ENCODE results near the gene TRIP4.

DNA sequence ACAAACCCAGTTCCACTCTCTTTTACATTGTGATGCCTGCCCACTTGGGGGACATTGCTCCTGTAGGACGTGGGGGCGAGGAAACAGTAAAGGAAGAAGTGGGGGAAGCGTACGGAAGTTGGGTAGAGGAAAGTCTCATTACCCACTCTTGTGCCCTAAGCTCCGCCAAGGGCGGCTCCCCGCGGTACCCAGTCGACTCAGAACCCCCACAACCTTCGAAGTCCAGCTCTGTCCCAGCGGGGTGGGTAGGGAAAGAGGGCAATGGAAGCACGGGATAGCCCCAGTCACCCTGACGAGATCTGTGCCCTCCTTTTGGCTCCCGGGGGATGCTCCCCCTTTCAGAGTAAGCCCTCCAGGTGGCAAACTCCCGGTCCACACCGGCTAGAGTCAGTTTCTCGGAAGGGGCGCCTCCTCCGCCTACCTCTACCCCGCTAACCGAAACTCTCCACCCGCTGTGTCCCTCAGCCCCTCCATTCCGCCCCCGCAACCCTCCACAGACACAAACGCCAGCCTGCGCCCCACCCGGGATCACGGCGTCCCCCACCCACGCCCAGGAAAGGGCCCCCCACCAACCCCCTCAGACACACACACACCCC is 32.2 kb upstream of the TRIP4 start:
- TF ChIP-seq, protein P1, sequence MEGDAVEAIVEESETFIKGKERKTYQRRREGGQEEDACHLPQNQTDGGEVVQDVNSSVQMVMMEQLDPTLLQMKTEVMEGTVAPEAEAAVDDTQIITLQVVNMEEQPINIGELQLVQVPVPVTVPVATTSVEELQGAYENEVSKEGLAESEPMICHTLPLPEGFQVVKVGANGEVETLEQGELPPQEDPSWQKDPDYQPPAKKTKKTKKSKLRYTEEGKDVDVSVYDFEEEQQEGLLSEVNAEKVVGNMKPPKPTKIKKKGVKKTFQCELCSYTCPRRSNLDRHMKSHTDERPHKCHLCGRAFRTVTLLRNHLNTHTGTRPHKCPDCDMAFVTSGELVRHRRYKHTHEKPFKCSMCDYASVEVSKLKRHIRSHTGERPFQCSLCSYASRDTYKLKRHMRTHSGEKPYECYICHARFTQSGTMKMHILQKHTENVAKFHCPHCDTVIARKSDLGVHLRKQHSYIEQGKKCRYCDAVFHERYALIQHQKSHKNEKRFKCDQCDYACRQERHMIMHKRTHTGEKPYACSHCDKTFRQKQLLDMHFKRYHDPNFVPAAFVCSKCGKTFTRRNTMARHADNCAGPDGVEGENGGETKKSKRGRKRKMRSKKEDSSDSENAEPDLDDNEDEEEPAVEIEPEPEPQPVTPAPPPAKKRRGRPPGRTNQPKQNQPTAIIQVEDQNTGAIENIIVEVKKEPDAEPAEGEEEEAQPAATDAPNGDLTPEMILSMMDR (IDR thresholded peaks at IDR 0.05; ENCODE audit: low read depth, low read length, missing input control): no peak
- TF ChIP-seq FOXA1 (IDR thresholded peaks at IDR 0.05) (no peak), SP1 (IDR thresholded peaks at IDR 0.05) (no peak), RAD21 (IDR thresholded peaks at IDR 0.05) (no peak), HNF4G (IDR thresholded peaks at IDR 0.05) (no peak), JUND (IDR thresholded peaks at IDR 0.05) (no peak), YY1 (IDR thresholded peaks at IDR 0.05) (no peak), RXRA (IDR thresholded peaks at IDR 0.05) (no peak), EGR1 (IDR thresholded peaks at IDR 0.05; ENCODE audit: low read depth in 2 of 2) (no peak), TAF1 (conservative IDR thresholded peaks at IDR 0.05) (no peak)
- TF ChIP-seq, protein P2, sequence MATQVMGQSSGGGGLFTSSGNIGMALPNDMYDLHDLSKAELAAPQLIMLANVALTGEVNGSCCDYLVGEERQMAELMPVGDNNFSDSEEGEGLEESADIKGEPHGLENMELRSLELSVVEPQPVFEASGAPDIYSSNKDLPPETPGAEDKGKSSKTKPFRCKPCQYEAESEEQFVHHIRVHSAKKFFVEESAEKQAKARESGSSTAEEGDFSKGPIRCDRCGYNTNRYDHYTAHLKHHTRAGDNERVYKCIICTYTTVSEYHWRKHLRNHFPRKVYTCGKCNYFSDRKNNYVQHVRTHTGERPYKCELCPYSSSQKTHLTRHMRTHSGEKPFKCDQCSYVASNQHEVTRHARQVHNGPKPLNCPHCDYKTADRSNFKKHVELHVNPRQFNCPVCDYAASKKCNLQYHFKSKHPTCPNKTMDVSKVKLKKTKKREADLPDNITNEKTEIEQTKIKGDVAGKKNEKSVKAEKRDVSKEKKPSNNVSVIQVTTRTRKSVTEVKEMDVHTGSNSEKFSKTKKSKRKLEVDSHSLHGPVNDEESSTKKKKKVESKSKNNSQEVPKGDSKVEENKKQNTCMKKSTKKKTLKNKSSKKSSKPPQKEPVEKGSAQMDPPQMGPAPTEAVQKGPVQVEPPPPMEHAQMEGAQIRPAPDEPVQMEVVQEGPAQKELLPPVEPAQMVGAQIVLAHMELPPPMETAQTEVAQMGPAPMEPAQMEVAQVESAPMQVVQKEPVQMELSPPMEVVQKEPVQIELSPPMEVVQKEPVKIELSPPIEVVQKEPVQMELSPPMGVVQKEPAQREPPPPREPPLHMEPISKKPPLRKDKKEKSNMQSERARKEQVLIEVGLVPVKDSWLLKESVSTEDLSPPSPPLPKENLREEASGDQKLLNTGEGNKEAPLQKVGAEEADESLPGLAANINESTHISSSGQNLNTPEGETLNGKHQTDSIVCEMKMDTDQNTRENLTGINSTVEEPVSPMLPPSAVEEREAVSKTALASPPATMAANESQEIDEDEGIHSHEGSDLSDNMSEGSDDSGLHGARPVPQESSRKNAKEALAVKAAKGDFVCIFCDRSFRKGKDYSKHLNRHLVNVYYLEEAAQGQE (IDR thresholded peaks at IDR 0.05): no peak
- TF ChIP-seq, protein P3, sequence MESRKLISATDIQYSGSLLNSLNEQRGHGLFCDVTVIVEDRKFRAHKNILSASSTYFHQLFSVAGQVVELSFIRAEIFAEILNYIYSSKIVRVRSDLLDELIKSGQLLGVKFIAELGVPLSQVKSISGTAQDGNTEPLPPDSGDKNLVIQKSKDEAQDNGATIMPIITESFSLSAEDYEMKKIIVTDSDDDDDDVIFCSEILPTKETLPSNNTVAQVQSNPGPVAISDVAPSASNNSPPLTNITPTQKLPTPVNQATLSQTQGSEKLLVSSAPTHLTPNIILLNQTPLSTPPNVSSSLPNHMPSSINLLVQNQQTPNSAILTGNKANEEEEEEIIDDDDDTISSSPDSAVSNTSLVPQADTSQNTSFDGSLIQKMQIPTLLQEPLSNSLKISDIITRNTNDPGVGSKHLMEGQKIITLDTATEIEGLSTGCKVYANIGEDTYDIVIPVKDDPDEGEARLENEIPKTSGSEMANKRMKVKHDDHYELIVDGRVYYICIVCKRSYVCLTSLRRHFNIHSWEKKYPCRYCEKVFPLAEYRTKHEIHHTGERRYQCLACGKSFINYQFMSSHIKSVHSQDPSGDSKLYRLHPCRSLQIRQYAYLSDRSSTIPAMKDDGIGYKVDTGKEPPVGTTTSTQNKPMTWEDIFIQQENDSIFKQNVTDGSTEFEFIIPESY (IDR thresholded peaks at IDR 0.05): no peak
- TF ChIP-seq, protein P4, sequence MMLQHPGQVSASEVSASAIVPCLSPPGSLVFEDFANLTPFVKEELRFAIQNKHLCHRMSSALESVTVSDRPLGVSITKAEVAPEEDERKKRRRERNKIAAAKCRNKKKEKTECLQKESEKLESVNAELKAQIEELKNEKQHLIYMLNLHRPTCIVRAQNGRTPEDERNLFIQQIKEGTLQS (IDR thresholded peaks at IDR 0.05): no peak
